Endometrium (tissue), 2 donors: Measurements from ENCODE around the gene CAB39L.
"Not testable (repeated sequence)": the region's sequence is repeated elsewhere in the genome, so short reads cannot be mapped to it uniquely, and the experiment has no call there.

ENCODE experiments used
- FAIRE-seq: peaks from 2 replicates; lab custom pipeline; 2012; peaks lifted over from hg19 to GRCh38; lab: Jason Lieb, UNC
- donor health status: control.
- donor health status: control.

Gene CAB39L

DNA sequence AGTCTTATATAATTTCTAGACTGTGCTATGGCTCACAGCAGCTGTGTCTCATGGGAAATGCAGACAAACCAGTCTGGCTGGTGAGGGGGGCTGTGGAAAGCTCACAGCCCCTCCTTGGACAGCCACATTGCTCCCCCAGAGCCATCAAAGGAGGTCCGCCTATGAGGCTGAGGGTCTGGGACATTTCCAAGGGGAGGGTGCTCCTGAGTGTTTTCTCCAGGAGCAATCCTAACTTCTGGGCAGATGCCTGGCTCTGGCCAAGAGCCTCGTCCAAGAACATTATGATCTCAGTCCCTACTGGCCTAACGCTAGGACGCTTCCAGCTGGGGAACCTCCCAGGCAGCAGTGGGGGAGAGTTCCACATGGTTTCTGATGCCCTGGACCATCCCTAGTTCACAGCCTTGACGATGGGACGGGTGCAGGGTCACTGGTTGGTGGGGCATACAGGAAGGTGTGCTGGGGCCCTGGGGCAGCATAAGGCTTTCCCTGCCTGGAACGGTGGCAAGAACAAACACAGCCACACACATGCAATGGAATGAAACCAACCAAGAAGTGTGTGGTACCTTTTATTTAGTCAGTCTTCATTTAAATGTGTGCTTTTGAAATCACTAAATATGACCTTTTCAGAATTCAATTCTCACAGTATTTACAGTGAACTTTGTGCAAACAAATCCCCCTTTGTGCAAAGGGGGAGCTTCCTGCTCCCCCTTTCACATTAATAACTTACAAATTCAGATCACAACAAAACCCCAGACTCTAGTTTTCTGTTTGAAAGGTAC is 135.6 kb downstream of the CAB39L start:
- FAIRE-seq: no peak

DNA sequence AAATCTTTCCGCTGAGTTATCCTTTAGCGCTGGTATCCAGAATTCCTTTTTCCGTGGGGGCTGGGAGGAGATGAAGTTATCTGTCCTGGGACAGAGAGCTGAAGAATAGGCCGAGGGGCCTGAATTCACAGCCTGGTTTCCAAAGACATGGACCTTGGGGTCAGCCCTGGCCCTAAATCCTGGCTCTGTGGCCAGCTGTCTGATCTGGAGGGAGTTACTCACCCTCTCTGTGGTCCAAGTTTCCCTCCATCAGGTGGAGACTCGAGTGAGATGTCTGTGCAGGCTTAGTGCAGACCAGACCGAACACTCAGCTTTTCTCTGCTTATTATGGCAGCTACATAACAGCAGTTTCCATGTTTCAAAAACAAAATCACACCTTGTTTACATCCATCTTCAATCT is 136.5 kb downstream of the CAB39L start:
- FAIRE-seq: no peak

DNA sequence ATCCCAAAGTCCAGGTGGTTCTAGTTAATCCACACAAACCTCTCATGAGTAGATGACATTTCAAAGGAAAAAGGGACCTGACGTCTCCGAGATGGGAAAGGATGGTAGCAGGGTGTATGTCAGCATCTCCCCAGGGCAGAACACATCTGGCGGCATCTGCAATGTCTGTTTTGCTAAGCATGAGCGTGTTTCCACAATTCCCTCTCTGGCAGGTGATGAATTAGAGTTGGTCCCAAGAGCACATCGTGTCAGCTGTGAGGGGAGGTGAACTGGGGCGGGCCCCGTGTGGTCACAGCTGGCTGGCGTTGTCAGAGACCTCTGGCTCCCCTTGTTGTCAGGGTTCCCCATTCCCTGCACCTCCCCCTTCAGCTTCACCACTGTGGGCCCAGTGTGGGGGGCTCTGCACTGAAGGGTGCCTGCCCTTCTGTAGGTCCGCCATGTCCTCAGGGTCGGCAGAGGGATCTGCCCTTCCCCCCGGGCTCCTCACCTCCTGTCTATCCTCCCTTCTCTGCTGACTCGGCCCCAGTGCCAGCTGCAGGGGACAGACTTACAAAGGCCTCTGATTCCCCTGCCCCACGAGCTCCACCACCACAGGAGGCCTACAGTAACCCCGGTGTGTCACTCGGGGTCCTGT is 138.0 kb downstream of the CAB39L start:
- no peak for FAIRE-seq

DNA sequence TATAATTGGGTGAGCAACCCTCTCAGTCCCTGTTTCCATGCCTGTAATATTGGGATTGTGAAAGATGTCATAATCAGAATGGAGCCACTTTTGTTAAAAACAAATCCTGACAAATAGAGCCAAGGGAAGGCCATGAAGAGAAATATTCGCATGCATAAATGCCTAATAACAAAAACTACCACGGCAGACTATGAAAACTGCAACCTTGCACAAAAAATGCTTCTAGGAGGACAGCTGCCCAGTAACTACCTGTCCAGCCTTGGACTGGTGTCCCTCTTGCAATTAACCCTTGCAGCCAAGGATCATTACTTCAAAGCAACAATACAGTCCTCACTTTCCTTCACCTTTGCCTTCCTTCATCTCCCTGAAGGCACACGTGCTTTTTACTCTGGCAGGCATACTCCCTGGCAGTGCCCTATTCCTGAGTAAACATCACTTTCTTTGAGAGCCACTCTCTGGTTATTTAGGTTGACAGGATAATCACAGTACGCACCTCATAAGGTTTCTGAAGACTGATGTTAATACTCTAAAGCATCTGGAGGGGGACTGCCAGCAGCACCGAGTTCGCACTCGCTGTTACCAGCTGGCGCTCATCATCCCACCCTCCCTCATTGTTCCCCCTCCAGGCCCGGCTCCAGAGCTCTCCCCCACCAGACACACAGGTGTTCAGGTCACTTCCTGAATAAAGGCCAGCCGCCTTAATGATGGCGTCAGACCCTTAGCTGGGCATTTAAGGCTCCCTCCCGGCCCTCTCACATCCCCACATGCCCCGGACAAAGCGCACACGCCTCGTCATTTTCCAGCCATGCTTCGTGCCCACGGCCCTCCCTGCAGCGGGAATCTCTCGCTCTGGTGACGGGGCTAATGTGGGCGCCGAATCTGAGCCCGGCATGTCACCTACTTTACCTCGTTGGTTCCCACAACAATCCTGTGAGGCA is 138.8 kb downstream of the CAB39L start:
- FAIRE-seq: no peak

DNA sequence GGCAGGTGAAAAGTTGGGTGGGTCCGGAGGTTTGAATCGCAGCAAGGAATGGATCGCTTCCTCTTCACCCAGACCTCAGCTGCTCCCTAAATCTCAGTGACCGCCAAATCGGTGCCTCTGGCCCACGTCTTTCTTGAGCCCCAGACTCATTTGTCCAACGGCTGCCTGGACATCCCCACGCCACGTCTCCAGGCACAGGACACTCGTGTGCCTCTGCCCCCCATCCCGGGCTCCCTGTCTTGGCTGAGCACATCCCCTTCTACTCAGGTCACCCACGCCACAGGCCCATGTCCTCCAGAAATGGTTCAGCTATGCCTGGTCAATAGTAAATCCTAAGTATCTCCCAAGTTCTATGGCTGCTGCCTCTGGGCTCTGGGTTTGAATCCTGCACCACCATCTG is 139.5 kb downstream of the CAB39L start:
- FAIRE-seq: no peak

DNA sequence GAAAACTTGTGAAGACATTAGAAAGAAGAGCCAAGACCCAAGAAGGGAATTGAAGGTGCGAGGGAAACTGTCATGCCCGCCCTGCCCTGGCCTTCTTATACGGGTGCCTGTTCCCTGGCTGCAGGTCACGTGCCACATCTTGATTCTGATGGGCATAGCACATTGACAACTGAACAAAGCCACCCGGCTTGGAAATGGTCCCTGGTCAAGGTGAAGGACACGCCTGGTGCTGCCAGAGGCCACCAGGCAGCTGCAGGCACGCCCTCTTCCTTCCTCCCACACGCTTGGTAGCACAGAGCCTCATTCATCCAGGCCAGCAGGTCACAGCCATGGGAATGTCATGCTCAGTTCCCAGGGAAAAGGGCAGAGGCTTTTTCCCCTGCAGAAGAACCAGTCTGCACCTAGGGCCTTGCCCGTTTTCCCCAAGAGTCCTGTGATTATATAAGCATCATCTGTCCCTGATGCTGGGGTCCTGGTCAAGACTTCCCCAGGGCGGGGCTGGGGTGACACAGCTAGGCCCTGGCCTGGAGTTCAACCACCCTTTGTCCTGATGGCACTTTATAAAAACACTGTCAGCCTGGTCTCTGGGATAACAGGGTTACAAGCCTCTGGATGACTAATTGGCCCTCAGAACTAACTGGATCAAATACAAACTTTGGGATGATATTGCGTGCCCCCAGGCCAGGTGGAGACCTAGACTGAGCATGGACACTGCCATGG is 140.2 kb downstream of the CAB39L start:
- FAIRE-seq: no peak

DNA sequence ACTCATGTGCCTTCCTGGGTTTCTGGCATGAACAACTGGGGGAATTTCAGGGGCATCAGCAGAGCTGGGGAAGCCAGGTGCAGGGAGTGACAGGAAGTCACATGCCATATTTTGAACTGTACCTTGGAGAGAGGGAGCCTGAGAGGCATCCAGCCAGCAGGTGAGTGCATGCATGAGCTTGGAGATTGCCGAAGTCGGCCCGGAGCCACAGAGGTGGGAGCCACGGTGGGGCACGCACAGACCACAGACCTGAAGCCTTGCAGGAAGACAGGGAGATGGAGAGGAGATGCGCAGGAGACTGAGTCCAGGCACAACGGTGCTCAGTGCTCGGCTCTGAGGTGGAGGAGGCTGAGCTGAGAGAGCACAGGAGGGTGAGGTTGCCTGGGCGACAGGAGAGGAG is 141.0 kb downstream of the CAB39L start:
- FAIRE-seq: no peak

DNA sequence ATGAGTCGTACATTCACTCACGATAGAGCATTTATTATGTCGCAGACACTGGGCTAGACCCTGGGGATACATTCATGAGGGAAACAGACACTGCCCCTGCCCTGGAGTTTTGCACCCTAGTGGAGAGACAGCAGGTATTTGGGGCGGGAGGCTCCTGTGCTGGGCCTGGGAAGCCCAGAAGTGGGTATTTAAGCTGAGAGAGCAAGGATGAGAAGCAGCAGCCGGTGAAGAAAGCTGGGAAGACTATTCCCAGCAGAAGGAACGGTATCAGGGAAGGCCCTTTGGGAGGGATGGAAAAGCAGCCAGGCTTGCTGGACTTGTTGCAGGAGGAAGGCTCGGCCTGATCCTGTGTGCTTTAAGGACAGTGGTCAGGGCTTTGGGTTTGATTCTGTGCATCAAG is 141.6 kb downstream of the CAB39L start:
- FAIRE-seq: no peak

DNA sequence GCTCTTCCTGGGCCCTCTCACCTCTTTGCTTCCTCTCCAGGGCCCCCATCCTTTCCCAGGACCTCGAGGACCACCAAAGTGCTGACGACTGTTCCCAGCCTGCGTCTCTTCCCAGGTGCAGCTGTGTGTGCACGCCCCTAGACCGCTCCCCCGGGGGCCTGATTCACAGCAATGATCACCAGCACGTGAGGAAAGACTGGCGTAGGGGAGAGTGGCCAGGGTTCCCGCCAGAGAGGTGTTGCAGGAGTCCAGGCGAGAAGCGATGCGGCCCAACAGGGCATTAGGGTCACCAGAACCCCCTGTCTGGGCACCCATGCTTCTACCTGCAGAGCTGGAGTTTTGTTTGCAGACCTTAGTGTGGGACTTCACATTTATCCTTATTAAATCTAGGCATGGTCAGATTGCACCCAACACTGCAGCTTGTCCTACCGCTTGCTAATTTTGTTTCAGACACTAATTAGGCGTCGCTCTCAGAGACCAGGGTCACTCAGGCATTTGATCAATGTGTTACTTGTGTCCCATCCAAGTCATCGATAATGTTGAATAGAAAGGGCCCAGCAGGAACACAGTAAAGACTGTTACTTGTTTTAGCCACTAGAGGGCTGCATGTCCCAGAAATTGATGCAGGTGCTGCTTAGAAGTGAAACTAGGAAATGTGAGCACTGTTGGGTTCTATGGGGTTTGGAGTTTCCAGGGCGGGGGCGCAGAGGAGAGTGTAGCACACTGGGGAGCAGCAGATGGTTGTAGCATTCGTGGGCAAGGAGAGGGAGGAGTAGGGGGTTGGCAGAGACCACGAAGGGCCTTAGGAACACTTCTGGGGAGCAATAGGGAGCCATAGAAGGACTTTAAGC is 142.9 kb downstream of the CAB39L start:
- peak; percentile 70 for FAIRE-seq

DNA sequence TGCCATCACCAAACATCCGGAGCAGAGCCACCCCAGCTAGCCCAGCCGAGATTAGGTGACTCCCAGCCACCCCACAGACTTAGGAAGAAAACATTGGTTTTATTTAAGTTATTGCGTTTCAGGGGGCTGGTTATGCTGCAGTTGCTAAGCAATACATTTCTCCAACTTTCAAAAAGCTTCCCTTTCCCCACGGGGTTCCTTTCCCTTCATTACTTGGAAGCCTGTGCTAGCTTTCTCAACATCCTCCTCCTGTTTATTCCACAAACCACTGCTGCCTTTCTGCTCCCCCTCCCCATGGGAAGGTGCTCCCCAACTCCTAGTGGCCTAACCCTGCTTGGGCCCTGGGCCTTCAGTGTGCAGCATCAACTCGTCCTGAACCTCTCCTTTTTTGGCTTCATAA is 143.6 kb downstream of the CAB39L start:
- no peak for FAIRE-seq

DNA sequence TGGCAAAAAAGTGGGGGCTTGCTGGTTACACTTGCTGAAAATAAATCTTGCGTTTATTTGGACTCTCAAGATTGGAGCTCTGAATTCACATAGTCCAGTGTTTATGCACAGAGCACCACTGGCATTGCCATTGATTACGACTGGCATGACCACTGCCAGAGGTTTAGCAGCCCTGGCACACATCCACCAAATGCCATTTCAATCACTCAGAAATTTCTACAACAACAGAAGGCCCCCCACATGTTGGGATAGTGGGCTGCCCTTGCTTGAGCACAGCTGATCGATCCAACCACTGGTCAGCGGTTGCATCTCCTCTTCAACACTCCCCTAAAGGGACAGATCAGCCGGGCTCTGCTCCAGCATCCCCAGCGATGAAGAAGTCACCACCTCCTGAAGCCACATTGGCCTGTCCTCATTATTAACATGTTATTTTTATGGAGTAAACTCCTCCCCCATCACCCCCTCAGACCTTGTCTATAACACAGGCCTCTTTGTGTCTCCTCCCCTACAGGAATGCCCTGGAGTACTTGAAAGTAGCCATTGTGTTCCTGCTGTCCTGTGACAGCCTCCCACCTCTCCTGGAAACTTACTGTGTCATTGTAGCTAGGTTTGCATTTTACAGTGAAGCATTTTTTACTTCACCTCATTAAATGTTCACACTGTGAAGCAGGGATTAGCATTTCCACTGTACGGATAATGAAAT is 144.8 kb downstream of the CAB39L start:
- FAIRE-seq: no peak

DNA sequence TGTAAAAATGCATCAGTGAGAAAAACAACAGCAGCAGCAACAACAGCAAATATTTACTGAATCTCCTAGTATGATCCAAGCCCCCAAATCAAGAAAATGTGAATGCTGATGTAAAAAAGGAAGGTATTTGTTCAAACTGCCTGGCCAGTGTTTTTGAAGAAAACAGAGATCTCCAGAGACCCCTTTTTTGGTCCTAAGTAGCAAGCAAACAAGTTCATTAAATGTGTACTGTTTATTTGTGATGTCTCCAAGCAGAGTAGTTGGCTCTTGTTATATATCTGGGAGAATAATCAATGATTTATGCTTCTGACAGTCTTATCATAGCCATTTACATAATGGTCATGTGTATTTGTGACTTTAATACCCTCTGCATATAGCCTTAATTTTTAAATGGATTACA is 145.4 kb downstream of the CAB39L start:
- FAIRE-seq: no peak

DNA sequence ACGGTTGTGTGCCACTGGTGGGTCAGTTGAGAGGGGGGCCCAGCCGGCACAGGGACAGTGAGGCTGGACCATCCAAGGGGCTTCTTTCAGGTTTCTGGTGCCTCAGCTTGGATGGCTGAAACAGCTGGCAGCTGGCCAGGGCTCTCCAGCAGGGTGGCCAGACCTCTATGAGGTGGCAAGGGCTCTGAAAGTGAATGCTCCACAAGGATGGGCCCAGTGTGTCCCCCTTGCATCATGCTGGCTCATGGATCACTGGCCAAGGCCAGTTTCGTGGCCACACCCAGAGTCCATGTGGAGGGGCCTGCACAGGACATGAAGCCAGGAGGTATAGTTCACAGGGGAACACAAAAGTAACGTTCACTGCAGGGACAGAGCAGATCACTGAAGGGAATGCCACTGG is 146.5 kb downstream of the CAB39L start:
- FAIRE-seq: no peak

DNA sequence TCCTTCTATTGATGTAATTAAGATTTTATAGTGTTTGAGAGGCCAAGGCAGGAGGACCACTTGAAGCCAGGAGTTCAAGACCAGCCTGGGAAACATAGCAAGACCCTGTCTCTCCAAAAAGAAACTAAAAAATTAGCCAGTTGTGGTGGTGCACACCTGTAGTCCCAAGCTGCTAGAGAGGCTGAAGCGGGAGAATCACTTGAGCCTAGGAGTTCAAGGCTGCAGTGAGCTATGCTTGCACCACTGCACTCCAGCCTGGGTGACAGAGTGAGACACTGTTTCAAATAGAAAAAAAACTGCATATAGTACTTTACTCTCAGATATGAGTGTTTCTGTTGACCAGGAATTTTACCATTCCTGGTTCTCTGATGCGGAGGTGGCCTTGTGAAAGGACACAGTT is 147.2 kb downstream of the CAB39L start:
- FAIRE-seq: no peak

DNA sequence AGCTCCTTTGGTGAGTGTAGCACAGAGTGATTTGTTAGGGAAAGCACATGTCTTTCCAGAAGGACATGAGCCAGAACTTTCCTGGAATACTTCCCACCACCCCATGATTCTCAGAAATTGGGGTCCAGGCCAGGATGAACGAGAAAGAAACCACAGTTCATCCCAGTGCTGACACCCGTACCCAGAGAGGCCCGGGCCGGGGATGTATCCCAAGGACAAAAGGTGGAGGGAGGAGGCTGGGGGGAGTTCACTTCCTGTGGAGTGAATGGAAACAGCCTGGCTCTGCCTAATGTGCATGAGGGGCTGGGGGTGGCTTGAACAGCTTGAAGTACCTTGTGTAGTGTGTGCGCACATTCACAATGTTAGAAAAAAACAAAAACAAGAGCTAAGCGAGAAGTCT is 148.6 kb downstream of the CAB39L start:
- FAIRE-seq: no peak

DNA sequence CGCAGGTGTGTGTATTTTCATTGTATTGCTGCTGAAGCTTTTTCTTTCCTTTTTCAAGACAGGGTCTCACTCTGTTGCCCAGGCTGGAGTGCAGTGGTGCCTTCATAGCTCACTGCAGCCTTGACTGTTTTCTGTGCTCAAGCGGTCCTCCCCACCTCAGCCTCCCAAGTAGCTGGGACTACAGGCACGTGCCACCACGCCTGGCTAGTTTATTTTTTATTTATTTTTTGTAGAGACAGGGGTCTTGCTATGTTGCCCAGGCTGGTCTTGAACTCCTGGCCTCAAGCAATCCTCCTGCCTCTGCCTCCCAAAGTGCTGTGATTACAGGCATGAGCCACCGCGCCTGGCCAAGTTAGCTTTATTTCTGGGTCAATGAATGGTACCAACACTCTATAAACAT is 149.1 kb downstream of the CAB39L start:
- not testable (repeated sequence) for FAIRE-seq

DNA sequence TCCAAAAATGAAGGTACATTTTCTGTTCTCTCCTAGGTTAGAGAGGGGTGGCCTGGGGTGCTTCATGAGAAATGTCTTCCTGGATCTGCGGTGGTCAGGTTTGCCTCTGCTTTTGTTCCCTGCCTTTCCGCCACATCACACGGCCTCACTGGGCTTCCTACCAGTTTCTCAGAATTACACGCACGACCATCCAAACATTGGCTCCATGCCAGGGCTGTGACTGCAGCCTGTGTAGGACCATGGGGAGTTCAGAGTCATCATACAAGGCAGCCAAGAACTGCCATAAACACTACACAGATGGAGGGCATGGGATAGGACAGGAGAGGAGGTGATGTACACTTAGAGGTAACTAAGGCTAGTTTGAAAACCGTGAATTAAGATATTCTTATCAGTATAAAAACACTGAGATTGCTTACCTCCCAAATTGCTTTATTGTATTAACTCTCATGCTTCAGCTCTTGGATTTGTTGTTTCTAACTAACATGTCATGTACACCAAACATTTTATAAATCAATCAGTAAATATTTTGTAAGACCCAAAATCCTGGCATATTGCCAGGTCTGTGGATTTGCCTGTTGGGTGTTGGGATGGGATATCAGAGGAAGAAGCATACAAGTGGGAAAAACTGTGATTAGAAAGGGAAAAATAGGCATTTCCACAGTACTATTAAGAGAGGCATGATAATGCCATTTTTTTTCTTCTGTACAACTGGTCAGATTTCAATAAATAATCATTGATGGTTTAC is 150.9 kb downstream of the CAB39L start:
- no peak for FAIRE-seq

DNA sequence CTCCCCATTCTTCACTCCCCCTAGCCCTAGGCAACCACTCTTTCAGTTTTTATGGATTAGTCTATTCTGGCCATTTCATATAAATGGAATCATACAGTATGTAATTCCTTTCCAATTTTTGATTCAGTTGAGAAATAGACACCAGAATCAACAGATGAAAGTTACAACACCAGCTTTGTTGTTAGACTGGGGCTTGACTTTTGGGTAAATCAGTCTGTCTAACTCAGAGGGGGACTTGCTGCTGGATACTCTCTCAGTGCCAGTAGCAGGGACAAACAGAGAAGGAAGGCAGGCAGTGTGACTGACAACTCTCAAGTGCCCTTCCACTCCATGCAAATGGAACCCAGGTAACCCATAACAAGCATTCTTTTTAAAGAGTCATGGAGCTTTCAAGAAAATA is 155.4 kb downstream of the CAB39L start:
- FAIRE-seq: no peak

DNA sequence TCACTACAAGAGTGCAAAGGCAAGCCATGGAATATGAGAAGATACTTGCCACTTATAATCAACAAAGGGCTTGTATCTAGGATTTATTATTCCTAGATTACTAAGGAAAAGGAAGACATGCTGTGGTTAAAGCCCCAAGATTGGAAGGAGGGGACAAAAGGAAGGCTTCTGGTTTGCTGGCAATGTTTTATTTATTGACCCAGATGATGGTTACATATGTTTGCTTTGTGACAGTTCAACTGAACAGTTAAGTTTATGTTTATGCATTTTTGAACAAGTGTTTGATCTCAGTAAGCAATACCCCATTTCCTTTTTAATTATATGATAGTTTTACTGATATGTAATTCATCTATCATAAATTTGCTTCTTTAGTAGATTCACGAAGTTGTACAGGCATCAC is 155.9 kb downstream of the CAB39L start:
- FAIRE-seq: no peak

DNA sequence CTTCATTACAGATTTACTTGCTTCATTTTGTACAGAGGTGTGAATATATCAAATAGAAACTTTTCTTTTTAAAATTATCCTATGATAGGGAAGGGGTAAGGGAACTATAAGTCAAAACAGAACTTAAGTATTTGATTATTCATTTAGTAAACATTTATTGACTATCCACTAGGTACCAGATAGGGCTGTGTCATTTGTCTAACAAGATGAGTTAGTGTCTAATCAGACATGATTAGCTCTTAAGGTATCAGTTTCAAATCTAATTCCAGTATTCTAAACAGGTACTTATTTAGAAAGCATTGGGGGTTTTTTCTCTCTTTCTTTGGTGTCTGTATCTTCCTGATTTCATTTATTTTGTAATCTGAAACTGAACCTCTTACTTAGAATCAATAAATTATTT is 164.0 kb downstream of the CAB39L start:
- no peak for FAIRE-seq
